Vagina (tissue), 2 donors: Measurements from ENCODE around the gene DNAJC11.

Source experiments
- POLR2A ChIP-seq, 2 donors: fragments of 450-650 bp; IDR thresholded peaks; one replicate each; pipeline ENCODE4 v1.6.1; 2017; ENCODE audit warnings: antibody characterized with exemption in 2 of 2, mild to moderate bottlenecking in 2 of 2, moderate library complexity in 2 of 2
- POLR2AphosphoS5 ChIP-seq, 2 donors: sonication (generic); formaldehyde crosslinking; IDR thresholded peaks; one replicate each; pipeline ENCODE4 v1.9.0; 2017; ENCODE audit warnings: antibody characterized with exemption in 2 of 2, mild to moderate bottlenecking in 2 of 2, low read depth in 1 of 2; ENCODE audit not compliant: insufficient read depth in 1 of 2
- TF ChIP-seq, protein P1 (sequence below), 3 experiments: fragments of 450-650 bp in 2 of 3; fragments of 200-600 bp in 1 of 3; sonication (generic) in 1 of 3; IDR thresholded peaks; one replicate each; pipeline ENCODE4 v1.5.1; 2017 to 2019; ENCODE audit warnings: antibody characterized with exemption in 3 of 3, mild to moderate bottlenecking in 2 of 3, moderate library complexity in 2 of 3

GRCh38 chr1:6651909-6652308, 49.7 kb downstream of the DNAJC11 start:
- TF ChIP-seq POLR2AphosphoS5 (IDR thresholded peaks at IDR 0.05; ENCODE audit: insufficient read depth in 1 of 2, low read depth in 1 of 2) (no peak), POLR2A (IDR thresholded peaks at IDR 0.05) (no peak)
- TF ChIP-seq, protein P1, sequence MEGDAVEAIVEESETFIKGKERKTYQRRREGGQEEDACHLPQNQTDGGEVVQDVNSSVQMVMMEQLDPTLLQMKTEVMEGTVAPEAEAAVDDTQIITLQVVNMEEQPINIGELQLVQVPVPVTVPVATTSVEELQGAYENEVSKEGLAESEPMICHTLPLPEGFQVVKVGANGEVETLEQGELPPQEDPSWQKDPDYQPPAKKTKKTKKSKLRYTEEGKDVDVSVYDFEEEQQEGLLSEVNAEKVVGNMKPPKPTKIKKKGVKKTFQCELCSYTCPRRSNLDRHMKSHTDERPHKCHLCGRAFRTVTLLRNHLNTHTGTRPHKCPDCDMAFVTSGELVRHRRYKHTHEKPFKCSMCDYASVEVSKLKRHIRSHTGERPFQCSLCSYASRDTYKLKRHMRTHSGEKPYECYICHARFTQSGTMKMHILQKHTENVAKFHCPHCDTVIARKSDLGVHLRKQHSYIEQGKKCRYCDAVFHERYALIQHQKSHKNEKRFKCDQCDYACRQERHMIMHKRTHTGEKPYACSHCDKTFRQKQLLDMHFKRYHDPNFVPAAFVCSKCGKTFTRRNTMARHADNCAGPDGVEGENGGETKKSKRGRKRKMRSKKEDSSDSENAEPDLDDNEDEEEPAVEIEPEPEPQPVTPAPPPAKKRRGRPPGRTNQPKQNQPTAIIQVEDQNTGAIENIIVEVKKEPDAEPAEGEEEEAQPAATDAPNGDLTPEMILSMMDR (IDR thresholded peaks at IDR 0.05): no peak
